Fibroblast of skin of abdomen (primary cell): ENCODE measurements around the gene TGM1.
"Not testable (repeated sequence)": the region's sequence is repeated elsewhere in the genome, so short reads cannot be mapped to it uniquely, and the experiment has no call there.

Experiments used
- DNase-seq: peaks from one replicate; pipeline ENCODE4 v3.0.0-alpha.2; 2013

TGM1 gene

DNA sequence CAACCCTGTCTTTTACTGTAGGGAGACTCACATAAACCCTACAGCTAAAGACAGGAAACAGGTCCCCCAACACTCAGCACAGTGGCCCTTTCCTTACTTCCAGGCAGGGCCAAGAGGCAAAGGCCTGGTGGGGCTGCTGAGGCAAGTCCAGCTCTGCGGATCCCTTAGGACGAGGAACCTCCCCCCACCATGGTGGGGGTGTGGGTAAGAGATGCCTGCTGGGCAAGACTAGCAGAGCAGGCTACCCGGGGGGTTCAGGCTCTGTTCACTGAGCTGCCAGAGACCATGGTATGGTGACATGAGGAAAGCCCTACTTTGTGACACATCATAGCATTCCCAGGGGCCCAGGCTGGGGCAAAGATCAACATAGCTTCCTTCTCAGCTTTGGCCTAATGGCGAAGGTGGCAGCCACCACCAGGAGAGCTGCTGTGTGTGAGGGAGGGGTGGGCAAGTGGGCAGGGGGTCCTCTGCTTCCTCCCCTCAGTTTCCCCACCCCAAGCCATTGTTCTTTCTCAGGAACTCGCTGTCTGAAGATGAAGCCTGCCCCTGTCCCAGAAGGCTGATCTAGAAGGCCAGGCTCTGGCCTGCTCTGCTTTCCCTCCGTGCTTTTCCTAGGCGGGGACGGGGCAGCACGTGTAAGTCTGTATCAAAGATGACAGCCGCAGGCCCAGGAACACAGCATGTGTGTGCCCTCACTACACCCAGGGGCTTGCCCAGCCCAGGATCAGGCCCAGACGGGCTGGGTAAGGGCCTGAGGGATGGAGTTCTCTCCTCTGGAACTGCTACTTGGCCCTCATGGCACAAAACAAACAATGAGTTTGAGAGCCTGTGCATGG, 10.5 kb downstream of the TGM1 start:
- no peak for DNase-seq

DNA sequence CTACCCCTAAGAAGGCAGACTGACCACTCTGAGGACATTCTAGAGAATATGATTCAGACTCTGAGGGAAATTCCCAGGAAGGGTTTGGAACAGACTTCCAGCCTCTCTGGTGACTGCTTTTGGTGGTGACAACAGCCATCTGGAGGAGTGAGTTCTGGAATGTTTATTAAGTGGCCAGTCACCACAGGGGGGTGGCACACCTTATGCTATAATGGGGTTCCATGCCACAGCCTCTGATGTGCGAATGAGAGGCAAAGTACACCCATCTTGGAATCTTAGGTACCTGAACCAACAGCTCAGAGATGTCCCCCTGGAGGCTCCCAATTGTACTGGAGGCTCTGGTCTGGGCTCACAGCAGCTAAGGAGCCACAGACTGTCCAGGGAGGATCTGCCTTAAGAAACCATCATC, 11.1 kb downstream of the TGM1 start:
- peak; percentile 31 for DNase-seq

DNA sequence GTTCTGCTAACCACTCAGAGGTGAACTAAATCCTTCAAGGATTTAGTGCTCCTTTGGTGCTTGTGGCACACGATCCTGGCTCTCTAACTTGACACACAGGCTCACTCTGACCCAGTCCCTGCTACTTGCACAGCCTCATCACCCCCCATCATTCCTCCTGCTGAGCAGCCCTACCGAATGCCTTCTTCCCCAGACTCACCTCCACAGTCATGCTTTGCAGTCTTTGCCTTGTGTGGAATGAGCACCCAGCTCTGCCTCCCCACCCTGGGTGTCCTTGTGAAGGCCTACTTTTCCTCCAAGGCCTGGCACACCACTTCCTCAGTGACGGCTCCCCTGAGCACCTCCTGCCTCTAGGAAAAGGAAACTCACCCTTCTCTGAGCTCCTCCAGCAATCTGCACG, 12.6 kb downstream of the TGM1 start:
- DNase-seq, result no peak

DNA sequence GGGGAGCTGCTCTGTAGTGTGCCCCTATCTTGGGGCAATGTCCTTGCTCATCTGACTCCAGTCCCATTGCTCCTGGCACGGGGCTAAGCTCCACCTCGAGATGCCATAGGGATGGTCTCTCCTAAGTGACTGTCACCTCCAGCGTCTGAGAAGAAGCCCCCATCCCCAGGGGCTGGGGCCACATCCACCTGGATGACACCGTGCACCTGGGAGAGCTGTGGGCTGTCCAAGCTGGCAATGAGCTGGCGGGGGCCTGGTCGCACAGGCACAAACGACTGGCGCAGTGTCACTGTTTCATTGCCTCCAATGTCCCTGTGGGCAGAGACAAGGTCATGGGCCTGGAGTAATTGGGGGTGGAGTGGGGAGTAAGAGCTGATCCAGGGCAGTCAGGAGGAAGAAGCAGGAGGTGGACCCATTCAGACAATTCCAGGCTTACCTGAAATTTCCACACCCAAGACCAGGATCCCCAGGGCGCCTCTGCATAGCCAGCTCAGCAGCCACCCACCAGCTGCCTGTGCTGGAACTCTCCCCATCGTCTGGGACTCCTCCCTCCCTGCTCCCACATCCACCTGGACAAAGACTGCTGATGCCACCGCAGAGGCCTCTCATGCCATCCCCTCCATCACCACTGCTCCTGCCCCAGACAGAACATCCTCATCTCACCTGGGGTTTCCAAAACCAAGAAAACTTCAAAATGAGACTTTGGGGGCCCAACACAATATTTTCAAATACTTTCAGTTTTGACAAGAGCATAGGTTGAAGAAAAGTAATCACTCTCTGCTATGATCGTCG, 13.6 kb downstream of the TGM1 start:
- DNase-seq, result no peak

DNA sequence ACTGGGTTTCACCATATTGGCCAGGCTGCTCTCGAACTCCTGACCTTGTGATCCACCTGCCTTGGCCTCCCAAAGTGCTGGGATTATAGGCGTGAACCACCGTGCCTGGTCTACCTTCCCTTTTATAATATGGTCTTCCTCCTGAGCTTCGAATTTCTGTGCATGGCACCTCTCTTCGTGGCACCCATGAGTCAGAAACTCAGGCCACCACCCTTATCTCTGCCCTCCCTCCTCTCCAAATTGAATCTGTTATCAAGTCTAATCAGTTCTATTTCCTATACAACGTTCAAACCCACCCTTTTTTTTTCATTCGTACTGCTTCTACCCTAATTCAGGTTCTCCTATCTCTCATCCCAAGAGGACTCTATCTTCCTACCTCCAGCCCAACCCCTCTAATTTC, 15.6 kb downstream of the TGM1 start:
- no peak for DNase-seq

DNA sequence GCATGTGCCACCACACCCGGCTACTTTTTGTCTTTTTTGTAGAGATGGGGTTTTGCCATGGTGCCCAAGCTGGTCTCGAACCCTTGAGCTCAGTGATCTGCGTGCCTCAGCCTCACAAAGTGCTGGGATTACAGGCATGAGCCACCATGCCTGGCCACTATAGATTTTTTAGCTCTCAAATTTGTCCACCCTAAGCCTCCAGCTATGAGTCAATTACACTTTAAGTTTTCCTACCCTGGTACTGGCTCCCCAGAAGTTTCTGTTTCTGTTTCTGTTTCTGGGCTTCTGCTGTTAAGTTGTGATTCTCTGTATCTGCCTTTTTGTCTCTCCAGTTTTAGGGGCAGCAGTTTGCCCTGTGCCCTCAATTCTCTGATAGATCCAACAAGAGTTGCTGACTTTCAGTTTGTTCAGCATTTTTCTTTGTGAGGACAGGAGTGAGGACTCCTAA, 16.2 kb downstream of the TGM1 start:
- no peak for DNase-seq

DNA sequence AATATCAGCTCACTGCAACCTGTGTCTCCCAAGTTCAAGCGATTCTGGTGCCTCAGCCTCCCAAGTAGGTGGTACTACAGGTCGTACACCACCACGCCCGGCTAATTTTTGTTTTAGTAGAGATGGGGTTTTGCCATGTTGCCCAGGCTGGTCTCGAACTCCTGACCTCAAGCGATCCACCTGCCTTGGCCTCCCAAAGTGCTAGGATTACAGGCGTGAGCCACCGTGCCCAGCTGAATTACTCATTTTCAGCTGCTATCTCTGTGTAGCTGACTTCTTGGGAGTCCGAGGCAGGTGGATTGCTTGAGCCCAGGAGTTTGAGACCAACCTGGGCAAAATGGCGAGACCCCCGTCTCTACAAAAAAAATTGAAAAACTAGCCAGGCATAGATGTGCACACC, 17.6 kb downstream of the TGM1 start:
- DNase-seq, result not testable (repeated sequence)

DNA sequence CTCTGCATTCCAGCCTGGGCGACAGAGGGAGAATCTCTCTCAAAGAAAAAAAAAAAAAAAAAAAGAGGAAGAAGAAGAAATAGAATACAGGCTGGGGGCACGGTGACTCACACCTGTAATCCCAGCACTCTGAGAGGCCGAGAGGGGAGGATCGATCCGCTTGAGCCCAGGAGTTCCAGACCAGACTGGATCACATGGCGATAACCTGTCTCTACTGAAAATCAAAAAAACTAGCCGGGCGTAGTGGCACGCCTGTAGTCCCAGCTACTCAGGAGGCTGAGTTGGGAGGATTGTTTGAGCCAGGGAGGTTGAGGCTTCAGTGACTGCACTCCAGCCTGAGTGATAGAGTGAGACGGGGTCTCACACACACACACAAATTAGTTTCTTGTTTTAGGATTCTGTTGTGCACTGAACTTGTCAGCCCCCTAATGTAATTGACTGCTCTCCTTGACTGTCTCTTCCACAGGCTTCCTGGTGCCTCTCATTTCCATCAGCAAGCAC, 19.6 kb downstream of the TGM1 start:
- peak; percentile 30 for DNase-seq

DNA sequence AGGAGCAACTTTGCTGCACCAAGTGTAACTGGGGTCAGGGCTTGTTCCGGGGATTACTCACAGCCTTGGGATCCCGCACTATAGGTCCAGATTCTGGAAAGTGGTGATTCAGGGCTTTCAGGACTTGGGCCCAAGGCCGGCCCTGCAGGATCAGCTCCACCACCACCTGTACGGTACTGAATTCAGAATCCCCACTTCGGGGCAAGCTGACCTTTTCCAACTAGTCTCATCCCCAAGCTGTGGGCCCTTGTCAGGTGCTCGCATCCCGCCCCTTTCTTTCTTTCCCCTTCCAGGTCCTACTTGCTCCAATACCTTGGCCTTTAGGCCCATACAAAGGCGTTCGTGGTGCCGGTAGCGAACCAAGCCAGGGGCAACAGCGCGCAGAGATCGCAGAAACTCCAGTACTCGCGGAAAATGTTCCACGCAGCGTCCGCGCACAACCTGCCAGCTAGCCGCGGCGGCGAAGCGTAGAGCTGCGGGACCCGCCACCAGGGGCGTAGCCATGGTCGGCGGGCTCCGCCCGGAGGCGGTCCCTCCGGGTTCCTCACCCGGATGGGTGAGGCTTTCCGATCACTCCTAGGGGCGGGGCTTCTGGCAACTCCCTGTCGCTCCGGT, 21.0 kb downstream of the TGM1 start:
- DNase-seq, result peak; percentile 92

DNA sequence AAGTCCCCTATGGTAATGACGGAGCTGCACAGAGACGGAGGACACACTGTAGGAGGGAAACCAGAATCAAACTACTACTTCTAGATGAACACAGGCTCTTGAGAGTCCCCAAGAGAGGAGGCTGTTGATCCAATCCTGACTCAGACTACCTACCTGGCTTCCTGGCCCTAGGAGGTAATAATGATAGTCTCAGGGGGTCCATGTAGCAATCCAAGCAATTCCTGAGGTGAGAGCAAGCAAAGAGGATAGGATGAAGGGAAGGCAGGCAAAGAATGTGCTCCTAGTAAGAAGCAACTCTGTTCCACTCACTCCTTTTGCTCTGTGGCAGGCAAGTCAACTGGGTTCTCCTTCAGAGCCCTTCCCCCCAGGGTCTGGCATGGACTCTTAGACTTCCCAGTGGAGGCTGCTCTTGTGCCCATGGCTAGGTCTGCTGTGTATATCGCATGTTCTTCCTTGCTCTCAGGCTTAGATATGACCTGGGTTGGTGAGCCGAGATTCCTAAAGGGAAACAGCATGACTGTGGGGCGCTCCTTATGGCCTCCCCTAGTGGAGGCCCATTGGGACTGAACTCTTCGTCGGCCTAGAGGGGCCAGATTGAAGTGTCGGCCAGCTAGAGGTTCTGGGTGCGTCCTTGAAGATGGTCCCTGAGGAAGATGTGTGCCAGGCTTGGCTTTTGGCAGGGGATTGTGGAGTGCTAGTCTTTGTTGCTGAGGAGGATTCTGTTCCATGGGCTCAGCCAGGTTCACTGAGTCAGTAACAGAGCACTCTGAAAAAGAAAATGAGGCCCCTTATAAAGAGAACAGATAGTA, 22.7 kb downstream of the TGM1 start:
- DNase-seq, result no peak

DNA sequence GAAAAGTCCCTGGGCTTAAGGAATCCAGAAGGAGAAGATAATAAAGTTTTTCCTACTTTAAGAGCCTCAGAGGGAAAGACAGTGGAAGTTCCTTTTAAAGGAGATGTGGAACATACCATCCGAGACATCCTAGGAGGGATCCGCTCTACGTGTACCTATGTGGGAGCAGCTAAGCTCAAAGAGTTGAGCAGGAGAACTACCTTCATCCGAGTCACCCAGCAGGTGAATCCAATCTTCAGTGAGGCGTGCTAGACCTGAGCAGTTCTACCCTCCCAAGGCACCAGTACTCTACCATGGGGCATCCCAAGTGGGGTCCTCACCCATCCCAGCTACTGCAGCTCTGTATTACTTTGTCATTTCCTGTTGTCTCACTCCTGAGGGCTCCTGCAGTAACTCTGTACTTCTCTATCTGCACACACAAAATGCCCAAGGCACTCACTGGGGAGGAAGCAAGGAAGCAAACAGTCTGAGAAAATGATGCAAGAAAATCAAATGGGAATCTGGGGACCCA, 24.4 kb downstream of the TGM1 start:
- no peak for DNase-seq

DNA sequence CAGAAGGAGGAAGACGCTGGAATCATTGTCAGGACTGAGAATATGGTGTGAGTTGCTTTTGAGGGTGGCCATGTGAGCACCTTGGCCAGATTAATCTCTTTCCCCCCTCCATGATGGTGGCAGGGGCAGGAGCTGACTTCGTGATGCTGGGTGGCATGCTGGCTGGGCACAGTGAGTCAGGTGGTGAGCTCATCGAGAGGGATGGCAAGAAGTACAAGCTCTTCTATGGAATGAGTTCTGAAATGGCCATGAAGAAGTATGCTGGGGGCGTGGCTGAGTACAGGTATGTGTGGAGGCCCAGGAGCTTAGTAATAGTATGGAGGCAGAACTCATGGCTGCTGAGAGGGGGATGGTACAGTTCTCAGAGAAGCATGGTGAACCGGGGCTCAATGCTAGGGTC, 24.9 kb downstream of the TGM1 start:
- DNase-seq, result no peak

DNA sequence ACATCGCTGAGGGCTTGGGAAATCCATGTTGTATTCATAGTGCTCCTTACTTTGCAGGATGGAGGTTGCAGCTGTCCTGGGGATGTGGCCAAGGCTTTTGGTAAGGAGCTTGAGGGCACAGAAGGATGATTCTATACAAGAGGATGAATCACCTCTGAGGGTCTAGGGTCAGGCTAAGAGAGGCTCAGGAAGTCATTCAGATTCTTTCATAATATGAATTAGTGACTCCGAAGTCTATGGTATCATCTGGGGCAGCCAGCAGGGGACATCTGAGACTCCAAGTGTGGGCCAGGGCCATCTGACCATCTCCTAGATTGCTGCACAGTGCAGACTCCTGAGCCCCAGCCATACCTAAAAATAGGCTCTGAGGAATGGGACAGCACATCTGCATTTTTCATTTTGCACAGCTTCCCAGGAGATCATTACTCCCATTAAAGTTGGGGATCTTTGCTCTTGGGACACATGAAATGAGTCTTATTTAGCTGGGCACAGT, 25.5 kb downstream of the TGM1 start:
- DNase-seq, result no peak

DNA sequence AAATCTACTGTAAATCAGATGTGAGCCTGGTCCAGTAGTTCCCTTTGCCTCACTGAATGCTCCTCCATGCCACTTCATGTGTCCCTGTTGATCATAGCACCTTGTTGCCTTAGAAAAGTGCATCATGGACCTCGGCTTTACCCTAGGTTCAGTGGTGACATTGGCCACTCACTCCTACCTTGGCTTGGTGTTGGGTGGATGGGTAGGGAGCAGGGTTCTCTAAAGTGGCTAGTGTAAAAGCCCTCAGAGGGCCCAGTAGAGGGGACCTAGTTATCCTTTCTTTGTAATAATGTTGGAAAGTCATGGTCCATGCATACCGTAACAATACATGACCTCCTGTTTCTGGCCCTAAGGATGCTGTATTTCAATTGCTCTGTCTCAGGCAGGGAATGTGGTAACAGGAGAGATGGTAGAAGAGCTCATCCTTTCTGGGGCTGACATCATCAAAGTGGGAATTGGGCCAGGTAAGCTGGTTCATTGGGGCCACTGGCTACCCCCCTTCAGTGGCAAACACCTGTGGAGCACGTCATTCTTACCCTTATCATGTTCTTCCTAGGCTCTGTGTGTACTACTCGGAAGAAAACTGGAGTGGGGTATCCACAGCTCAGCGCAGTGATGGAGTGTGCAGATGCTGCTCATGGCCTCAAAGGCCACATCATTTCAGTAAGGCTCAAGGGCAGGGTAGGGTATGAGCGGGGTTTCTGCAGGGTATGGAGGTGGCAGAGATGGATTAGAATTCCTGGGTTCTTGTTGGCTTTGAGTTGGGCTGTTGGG, 26.1 kb downstream of the TGM1 start:
- no peak for DNase-seq

DNA sequence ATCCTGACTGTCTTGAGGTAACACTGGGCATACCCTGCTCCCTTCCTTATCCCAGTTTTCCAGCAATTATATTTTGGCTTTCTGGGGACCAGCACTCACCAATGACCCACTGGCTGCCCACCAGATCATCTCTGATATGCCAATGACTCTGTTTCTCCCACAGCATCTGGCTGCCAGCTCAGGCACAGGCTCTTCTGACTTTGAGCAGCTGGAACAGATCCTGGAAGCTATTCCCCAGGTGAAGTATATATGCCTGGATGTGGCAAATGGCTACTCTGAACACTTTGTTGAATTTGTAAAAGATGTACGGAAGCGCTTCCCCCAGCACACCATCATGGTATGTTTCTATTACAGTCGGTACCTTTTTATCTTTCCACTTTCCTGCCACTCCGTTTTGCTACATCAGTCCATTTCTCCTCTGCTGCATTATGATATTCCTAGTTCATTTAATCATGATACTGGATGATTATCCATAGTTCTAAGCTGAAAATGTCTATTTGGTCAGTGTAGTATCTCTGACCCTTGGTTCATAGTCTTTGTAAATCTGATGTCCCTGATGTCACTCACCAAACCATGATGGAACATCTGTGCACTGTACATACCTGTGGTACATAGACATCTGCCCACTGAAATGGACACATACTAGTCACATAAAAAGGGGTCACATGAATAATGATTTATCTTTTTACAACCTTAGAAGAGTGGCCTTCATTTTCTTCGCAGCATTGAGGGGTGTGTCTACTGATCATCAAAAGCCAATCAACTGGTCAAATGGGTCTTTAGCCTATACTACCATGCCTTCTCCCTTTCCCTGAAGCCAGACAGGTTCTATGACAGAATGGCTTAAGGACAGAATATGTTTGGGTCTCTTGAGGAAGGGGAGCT, 26.9 kb downstream of the TGM1 start:
- DNase-seq, result no peak

DNA sequence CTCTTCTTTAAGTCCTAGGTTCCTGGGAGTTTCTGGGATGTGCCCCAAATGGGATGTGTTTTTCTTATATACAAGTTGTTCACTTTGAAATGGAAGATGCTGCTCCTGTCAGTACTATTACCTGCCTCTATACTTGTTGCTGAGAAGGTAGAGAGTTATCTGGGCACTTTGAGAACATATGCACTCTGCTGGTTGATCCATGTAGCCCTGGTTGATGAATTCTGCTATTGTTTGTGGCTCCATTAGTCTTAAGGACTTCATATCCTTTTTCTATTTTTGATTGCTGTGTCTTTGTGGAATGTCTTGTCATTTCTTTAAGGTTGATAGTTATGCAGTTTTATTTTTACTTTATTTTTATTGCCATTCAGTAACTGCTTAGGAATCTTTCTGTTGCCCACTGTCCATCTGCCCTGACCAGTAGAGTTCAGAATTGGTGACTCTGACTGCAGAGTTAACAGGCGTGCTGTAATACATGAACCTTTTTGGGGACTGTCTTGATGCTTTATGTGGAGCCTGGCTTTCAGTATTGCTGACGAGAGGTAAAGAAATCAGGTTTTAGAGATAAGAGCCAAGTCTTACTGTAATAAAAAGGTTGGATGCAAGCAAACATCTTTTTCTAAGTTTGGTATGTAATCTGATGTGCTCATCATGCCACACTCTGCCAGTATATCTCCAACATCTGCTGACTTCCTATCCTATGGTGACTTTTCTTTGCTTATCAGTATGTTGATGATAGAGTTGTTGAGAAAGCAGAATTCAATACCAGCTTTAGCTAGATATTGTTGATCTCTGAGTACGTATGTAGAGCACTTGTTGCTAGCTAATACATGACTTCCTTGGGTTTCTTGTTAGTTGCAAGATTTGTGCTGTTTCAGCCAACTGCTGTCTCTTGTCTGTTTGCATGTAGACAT, 28.6 kb downstream of the TGM1 start:
- DNase-seq, result no peak

DNA sequence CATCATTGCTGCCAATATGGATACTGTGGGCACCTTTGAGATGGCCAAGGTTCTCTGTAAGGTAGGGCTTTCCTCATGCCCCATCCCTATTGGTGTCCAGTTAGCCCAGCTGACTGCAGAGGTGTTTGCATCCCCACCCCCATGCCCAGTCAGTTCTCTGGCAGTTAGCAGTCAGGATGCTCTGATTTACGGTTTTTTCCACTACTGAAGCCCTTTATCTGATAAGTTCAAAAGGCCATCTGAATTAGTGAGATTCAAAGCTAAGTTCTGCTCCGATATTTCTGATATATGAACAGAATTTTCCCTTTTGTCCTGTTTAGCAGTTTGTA, 29.5 kb downstream of the TGM1 start:
- no peak for DNase-seq

DNA sequence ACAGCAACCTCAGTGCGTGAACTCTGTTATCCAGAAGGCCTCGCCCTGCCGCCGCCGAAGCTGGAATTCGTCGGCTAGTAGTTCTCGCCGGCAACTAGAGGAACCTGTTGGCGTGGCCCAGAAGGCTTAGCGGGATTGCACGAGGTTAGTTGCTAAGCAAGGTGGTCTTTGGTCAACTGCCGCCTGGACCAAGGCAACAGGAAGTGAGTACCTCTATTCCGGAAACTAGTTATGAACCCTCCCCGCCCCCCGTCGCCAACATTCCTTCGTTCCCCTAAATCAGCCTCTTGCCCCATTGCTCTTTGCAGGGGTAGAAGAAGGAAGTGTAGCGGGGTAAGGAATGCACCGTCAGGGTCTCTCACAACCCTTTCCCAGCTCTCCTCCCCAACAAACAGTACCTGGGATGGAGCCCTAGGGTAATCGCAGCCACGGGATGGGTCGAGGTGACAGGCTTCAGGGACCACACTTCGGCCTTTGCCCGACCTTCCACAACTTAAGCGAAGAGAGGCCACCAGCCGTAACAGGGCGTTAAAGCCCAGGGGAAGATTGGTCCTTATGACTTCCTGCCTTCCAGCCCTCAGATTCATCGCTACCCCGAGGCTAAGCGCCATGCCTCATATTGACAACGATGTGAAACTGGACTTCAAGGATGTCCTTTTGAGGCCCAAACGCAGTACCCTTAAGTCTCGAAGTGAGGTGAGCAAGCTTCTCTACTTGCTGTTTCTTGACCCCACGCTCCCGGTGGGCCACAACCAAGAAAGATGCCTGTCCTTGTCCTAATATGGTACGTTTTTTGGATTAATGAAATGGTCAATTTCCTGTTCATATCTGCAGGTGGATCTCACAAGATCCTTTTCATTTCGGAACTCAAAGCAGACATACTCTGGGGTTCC, 30.1 kb downstream of the TGM1 start, which contains the start of gene GMPR2:
Gene GMPR2 (plus strand): TSS at position 285 of the 893 bp plus-strand sequence. CDS start 325 bp downstream, at position 610.
- no peak for DNase-seq
